GM19455 (cell line): ENCODE measurements around the gene FAS.

Experiments
- ATAC-seq: cut with Tn5 transposase; IDR thresholded peaks from one replicate; pipeline ENCODE4 v1.9.1; 2021; ENCODE audit not compliant: unreplicated experiment

The FAS gene

GRCh38 chr10:88990384-88991160 is at the start of gene FAS:
Gene FAS, plus strand, starts transcription at chr10:88990798. Its CDS starts 79 bp downstream, at chr10:88990877.
- peak; percentile 75 for ATAC-seq

GRCh38 chr10:88941026-88941425 is 49.6 kb upstream of the FAS start:
- ATAC-seq: no peak

GRCh38 chr10:88943778-88944177 is 46.8 kb upstream of the FAS start:
- no peak for ATAC-seq

DNA sequence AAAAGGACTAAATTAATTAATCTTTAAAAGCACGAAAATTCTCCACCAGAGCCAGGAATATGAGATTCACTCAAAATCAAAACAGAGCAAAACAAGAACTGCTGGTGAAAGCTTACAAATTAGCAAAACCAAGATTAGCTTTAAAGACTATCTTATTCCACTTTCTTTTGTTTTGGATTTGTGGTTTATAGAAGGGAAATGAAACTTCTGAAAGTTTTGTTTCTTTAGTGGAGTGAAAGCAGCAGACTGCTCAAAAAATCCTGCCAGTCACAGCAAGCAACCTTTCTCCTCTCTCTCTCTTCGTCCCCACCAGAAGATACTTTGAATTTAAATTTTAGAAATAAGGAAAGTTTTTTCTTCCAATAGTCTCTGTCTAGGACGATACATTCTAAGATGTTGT is 45.8 kb upstream of the FAS start:
- ATAC-seq: no peak

GRCh38 chr10:88946200-88946599 is 44.4 kb upstream of the FAS start:
- no peak for ATAC-seq

DNA sequence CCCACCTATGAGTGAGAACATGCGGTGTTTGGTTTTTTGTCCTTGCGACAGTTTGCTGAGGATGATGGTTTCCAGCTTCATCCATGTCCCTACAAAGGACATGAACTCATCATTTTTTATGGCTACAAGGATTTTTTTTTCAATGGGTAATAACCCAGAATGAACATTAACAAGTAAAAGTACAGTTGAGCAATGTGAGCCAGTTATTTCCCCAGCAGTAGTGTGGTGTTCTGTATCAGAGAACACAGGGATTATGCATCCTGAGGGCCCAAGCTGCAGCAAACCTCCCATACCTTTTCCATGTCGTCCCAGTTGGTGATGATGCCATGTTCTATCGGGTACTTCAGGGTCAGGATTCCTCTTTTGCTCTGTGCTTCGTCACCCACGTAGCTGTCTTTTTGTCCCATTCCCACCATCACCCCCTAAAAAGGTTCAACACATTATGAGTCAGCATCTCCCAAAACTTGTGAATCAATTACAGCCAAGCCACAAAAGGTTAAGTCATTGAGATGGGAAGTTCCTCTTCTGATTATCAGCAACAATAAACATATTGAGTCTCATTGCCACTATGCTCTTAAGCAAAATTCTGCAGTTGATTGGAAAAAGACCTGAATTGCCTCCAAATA is 43.5 kb upstream of the FAS start:
- no peak for ATAC-seq

DNA sequence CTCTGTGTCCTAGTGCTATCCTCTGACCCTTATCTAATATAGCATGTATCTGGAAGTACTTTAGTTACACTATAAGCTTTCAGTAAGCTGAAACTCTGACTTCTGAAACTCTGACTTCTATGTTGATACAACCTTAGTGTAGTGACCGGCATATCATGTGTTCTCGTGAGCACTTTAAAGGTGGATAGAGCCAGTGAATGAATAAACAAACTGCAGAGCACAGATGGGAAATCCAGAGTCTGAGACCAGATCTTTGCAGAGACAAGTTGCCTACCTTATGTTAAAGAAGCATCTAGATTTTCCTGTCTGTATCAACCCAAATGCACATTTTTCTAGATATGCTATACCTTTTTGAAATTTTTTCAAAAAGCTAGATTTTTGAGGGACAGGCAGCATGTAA is 41.5 kb upstream of the FAS start:
- no peak for ATAC-seq

- no peak for ATAC-seq
Observed at GRCh38 chr10:88949912-88950837, 40.4 kb upstream of the FAS start.

DNA sequence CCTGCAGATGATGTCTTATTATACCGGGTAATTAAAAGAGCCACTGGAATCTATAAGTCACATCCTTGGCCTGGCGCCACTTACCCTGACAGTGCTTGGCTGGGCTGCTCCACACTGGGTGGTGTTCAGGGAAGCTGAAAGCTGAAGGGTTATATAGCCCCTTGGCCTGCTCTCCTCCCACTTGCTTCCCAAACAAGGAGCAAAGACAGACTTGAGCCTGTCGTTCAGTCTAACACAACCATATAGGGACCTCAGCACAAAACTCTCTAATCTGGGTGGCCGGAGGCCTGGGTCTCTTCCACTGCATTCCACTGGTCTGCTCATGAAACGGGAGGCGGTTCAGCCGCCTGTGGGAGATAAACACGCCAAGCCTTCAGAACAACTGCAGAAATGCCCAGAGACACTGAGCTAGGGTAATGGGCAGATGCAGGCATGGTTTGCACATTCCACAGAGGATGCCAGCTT is 37.9 kb upstream of the FAS start, which contains the start of gene ACTA2:
Gene ACTA2 (minus strand): TSS at position 127 of the 465 bp plus-strand sequence. CDS start 3,843 bp downstream, outside the sequence.
- ATAC-seq: no peak

DNA sequence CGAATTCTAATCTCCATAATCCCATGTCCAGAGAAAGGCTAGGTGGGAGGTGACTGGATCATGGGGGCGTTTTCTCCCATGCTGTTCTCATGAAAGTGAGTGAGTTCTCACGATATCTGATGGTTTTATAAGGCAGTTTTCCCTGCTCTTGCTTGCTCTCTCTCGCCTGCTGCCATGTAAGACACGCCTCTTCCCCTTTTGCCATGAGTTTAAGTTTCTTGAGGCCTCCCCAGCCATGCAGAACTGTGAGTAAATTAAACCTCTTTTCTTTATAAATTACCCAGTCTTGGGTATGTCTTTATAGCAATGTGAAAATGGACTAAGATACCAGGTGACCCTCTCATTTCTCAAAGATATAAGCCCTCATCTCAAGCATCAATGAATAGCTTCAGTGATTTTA is 36.9 kb upstream of the FAS start:
- ATAC-seq: no peak

DNA sequence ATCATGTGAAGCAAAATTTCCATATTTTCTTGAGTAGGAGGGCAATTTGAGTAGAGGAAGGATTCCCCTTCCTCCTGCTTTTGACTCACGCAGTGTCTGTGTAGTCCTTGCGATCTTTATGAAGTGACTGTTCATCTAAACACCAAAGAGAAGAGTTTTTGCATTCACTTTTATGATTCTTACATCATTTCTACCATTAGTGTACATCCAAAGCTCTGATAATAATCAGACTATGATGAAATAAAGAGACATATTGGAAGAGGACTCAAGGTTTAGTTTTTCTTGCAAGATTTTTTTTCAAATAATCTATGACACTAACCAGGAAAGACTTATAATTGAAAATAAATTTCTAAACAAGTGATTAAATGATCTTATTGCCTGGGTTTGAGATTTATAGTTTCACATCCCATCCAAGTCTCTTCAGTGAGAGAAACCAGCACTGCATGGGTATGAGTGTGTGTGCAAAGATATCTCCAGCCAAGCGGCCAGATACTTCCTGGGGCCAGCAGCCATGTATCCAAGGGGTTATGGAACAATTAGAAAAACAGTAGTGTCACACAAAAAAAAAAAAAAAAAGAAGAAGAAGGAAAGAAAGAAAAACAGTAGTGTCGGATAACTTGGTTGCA is 36.0 kb upstream of the FAS start:
- ATAC-seq: no peak

DNA sequence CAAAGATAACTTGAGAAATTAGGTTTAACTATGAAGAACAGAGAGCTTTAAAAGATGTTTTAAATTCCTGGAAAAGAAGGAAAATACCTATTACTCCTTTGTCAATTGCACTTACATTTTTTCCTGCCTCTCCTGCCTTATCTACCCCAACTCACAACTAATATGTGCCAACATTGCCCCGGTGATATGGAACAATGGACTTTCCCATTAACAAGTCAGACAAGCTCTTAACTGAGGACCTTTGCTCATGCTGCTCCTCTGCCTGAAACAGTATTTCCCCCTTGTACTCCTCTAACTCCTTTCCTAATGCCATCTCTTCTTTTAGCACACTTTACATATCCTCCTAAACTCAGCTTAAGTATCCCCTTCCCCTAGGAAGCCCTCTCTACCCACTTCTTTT is 33.2 kb upstream of the FAS start:
- no peak for ATAC-seq

DNA sequence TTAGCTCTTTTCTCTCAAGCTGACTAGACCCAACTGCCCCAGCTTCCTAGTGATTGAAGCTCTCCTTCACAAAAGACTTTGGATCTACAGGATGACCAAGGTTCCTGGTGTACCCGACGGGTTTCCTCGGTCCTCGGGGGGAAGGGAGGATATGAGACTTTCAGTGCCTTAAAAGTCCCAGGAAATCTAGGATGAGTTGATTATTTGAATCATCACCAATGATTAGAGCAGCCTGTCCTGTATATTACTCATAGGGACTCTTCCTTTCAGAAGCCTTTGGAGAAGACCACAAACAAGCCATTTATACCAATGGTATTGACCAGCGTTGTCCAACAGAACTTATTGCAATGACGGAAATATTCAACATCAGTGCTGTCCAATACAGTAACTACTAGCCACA is 31.9 kb upstream of the FAS start:
- ATAC-seq: no peak

DNA sequence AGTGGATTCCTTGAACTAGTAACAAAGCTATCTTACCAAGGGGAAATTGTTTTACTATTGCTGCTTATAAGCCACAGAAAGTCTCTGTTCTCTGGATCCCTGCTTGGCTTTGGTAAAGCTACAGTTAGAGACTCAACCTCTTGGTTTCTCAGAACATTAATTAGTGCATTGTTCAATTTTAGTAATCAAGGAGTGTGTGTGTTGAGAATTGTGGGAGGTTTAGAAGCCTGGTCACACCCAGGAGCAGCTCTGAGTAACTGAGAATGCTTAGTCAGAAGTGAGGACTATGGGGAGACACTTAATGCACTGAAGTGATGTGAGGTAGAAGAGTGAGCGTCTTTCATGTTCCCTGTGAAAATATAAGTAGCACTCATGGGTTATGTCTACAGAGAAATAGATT is 29.8 kb upstream of the FAS start:
- ATAC-seq: no peak

- ATAC-seq: no peak
Observed at GRCh38 chr10:88961266-88961665, 29.3 kb upstream of the FAS start.

DNA sequence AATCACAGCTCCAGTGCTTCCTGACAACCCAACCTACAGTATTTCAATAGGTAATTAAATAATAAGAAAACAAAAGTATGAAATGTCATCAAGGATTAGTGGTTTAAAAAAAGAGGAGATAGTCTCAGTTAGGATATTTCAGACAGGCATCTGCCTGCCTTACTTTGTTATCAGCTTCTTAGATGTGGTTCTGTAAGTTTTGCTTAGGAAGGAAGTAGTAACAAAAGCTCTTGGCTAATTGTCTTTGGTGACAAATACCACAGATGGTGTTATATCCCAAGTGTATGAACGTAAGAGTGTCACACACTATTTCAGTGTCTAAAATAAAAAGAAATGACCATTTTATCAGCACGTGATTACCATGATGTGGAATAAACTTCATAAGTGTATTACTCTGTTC is 28.3 kb upstream of the FAS start:
- ATAC-seq: no peak

DNA sequence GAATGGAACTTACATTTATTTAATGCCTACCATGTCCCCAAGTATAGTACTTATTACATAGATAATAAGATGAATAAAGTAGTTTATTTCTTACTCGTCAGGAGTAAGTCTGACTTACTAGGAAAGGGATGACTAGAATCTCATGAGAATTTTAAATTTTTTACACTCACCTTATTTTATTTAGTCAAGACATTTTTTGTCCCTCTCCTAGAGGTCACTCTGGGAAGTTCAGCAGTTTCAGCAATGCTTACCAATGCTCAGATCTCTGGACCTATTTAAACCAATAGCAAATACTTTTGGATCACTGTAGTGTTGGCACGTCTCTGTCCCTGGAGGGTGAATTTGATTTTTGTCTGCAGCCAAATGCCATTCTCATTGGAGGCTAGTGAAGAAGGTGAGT is 27.3 kb upstream of the FAS start:
- ATAC-seq: no peak

DNA sequence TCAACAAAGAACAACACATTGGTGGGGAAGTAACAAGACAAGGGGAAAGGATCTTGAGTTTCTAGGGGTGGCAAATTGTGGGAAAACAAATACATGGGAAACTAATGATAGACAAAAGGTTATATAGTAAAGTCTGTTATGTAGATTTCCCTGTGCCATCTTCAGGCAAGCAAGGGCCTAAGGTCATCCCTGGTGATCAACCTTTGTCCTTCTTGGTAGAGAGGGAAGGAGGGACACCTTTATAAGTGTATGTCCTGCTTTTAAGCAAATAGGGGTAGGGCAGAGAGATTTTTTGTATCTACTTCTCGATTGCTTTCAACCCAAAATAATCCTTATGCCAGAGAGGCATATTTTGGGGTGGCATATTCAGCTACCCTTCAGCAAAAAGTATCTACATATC is 26.2 kb upstream of the FAS start:
- ATAC-seq: no peak

DNA sequence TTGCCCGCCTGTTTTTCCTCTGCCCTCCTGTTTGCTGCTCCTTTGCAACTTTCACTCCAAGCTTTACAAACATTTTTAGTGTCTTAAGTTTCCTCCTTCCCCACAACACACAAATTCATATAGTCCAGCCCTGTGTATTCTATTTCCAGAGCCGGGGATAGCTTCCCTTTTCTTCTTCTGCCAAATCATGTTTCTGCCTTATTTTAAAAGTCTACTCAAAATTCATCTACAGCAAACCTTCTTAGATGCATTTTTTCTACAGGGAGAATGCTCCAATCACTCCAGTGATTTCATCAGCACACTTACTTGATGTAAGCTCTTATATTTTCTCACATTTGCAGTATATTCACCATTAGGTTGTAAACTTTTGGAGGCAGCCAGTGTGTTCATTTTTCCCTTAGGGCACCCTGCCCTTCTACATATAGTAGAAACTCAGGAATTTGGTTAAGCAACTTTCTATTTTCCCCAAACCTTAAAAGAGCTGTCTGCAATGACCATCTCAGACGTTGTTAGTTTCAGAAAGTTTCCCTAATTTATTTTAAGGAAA is 25.7 kb upstream of the FAS start:
- ATAC-seq: no peak

GRCh38 chr10:88966797-88967196 is 23.8 kb upstream of the FAS start:
- ATAC-seq: no peak

DNA sequence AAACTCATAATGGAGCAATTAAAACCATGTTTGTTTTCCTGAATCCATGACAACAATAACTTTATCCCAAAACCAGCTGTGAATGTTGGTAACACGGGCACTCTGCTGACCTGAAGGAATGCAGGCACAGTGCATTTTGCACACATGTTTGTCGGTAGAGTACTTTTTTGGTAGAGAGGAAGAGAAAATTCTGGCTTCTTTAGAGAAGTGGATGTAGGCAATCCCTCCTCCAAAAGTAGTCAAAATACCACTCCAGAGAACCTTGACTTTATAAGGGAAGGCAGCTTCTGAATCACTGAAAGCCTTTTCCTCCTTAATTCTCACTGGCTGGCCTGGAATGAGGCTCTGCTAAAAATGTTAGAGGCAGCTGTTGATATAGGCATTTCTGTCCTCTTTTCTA is 22.2 kb upstream of the FAS start:
- ATAC-seq: no peak
